ENCODE data around the gene TBC1D10A.

The TBC1D10A gene

GRCh38 chr22:30287648-30288418, 38.9 kb downstream of the TBC1D10A start:
- DNase-seq (ENCODE audit: extremely low read depth, low read depth): no peak
- peak; percentile 77 for TF ChIP-seq CTCF (IDR thresholded peaks at IDR 0.05; ENCODE audit: low read depth, low read length, missing control alignments)
- no peak overlapping the region; the same call in 1 of the 2 replicates for H3K4me3 ChIP-seq (replicated peaks; ENCODE audit: low read depth, low read length)

- peak; percentile 96 for TF ChIP-seq CTCF (IDR thresholded peaks at IDR 0.05; ENCODE audit: low read depth, low read length, missing control alignments)
- H3K4me3 ChIP-seq (replicated peaks; ENCODE audit: low read depth, low read length): no peak overlapping the region
- DNase-seq (ENCODE audit: extremely low read depth, low read depth): no peak
Observed at GRCh38 chr22:30286813-30287647, 39.7 kb downstream of the TBC1D10A start.

GRCh38 chr22:30286331-30286730, 40.4 kb downstream of the TBC1D10A start:
- no peak overlapping the region for H3K4me3 ChIP-seq (replicated peaks; ENCODE audit: low read depth, low read length)
- DNase-seq (ENCODE audit: extremely low read depth, low read depth): no peak

GRCh38 chr22:30285846-30286200, 40.9 kb downstream of the TBC1D10A start:
- TF ChIP-seq CTCF (IDR thresholded peaks at IDR 0.05; ENCODE audit: low read depth, low read length, missing control alignments): no peak

More at GRCh38 chr22:30286331-30286730, 40.4 kb downstream of the TBC1D10A start:
- TF ChIP-seq CTCF (IDR thresholded peaks at IDR 0.05; ENCODE audit: low read depth, low read length, missing control alignments): no peak

GRCh38 chr22:30285176-30285845, 41.4 kb downstream of the TBC1D10A start:
- no peak for DNase-seq (ENCODE audit: extremely low read depth, low read depth)
- no peak for TF ChIP-seq CTCF (IDR thresholded peaks at IDR 0.05; ENCODE audit: low read depth, low read length, missing control alignments)
- no peak overlapping the region for H3K4me3 ChIP-seq (replicated peaks; ENCODE audit: low read depth, low read length)

More at GRCh38 chr22:30285846-30286200, 40.9 kb downstream of the TBC1D10A start:
- no peak overlapping the region for H3K4me3 ChIP-seq (replicated peaks; ENCODE audit: low read depth, low read length)
- DNase-seq (ENCODE audit: extremely low read depth, low read depth): no peak

GRCh38 chr22:30284666-30285065, 42.1 kb downstream of the TBC1D10A start:
- H3K4me3 ChIP-seq (replicated peaks; ENCODE audit: low read depth, low read length): no peak overlapping the region
- DNase-seq (ENCODE audit: extremely low read depth, low read depth): no peak
- TF ChIP-seq CTCF (IDR thresholded peaks at IDR 0.05; ENCODE audit: low read depth, low read length, missing control alignments): no peak
